Nephron progenitor cell (in vitro differentiated cells): ENCODE measurements around the gene KIF21A.
A peak's percentile ranks its signal among the peaks of the same experiment; 100 is the strongest.

ENCODE experiments used
- DNase-seq: peaks from one replicate; pipeline ENCODE4 v3.0.0; 2021
- H3K27ac Mint-ChIP-seq: 2 replicates; pipeline ENCODE4 v1.8.0; 2021; ENCODE audit warnings: mild to moderate bottlenecking, moderate library complexity, mixed read lengths
- H3K27me3 Mint-ChIP-seq: 2 replicates; pipeline ENCODE4 v1.8.0; 2021; ENCODE audit warnings: mild to moderate bottlenecking, low read depth, mixed read lengths; ENCODE audit not compliant: poor library complexity
- H3K36me3 Mint-ChIP-seq: 2 replicates; pipeline ENCODE4 v1.8.0; 2021; ENCODE audit warnings: low read depth, mixed read lengths
- H3K4me1 Mint-ChIP-seq: 2 replicates; pipeline ENCODE4 v1.8.0; 2021; ENCODE audit warnings: mixed read lengths
- H3K4me3 Mint-ChIP-seq: 2 replicates; pipeline ENCODE4 v1.8.0; 2021; ENCODE audit warnings: mild to moderate bottlenecking, moderate library complexity, mixed read lengths
- H3K9me3 Mint-ChIP-seq: 2 replicates; pipeline ENCODE4 v1.8.0; 2021; ENCODE audit warnings: mild to moderate bottlenecking, moderate library complexity, mixed read lengths
- TF ChIP-seq, protein P1 (sequence below): fragments of 200-600 bp; sonication (generic); IDR thresholded peaks from 2 replicates; pipeline ENCODE4 v1.5.0; 2021; ENCODE audit warnings: antibody characterized with exemption

Gene KIF21A

DNA sequence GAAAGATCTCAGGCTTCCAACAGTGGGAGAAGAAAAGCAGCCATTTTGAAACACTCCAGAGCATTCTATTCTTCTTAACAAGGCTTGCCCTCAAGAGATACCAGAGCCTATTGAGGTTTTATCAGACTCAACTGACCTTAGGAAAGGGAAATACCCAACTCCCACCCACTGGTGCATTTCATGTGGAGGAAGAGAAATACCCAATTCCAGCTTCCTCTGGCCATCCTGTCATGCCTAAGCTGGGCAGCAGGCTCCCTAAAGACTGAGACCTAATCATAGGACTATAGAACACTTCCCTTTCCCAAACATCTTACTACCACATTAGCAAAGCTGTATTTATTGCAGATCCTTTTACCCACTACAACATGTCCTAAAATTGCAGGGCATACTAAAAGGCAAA, 164.5 kb downstream of the KIF21A start:
- TF ChIP-seq, protein P1, sequence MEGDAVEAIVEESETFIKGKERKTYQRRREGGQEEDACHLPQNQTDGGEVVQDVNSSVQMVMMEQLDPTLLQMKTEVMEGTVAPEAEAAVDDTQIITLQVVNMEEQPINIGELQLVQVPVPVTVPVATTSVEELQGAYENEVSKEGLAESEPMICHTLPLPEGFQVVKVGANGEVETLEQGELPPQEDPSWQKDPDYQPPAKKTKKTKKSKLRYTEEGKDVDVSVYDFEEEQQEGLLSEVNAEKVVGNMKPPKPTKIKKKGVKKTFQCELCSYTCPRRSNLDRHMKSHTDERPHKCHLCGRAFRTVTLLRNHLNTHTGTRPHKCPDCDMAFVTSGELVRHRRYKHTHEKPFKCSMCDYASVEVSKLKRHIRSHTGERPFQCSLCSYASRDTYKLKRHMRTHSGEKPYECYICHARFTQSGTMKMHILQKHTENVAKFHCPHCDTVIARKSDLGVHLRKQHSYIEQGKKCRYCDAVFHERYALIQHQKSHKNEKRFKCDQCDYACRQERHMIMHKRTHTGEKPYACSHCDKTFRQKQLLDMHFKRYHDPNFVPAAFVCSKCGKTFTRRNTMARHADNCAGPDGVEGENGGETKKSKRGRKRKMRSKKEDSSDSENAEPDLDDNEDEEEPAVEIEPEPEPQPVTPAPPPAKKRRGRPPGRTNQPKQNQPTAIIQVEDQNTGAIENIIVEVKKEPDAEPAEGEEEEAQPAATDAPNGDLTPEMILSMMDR: no peak
- Mint-ChIP-seq H3K27me3 (no peaks in the 10 kb centered on the region), H3K36me3 (no peaks in the 10 kb centered on the region), H3K4me1 (peaks cover under 1% of the 10 kb centered on the region), H3K27ac (no peak overlapping the region), H3K4me3 (no peak overlapping the region), H3K9me3 (peaks cover 13% of the 10 kb centered on the region)
- no peak for DNase-seq

GRCh38 chr12:39277416-39277815, 165.5 kb downstream of the KIF21A start:
- Mint-ChIP-seq H3K27me3 (no peaks in the 10 kb centered on the region), H3K4me1 (peaks cover 6% of the 10 kb centered on the region), H3K4me3 (no peak overlapping the region), H3K36me3 (no peaks in the 10 kb centered on the region), H3K27ac (no peak overlapping the region), H3K9me3 (peaks cover 10% of the 10 kb centered on the region)
- no peak for DNase-seq
- TF ChIP-seq, protein P1: no peak

- Mint-ChIP-seq H3K4me3 (no peak overlapping the region), H3K27me3 (no peaks in the 10 kb centered on the region), H3K9me3 (peaks cover 1% of the 10 kb centered on the region), H3K36me3 (no peaks in the 10 kb centered on the region), H3K4me1 (peaks cover 6% of the 10 kb centered on the region), H3K27ac (no peak overlapping the region)
- TF ChIP-seq, protein P1: no peak
- no peak for DNase-seq
These were observed 167.1 kb downstream of the KIF21A start for GRCh38 chr12:39275846-39276245.

DNA sequence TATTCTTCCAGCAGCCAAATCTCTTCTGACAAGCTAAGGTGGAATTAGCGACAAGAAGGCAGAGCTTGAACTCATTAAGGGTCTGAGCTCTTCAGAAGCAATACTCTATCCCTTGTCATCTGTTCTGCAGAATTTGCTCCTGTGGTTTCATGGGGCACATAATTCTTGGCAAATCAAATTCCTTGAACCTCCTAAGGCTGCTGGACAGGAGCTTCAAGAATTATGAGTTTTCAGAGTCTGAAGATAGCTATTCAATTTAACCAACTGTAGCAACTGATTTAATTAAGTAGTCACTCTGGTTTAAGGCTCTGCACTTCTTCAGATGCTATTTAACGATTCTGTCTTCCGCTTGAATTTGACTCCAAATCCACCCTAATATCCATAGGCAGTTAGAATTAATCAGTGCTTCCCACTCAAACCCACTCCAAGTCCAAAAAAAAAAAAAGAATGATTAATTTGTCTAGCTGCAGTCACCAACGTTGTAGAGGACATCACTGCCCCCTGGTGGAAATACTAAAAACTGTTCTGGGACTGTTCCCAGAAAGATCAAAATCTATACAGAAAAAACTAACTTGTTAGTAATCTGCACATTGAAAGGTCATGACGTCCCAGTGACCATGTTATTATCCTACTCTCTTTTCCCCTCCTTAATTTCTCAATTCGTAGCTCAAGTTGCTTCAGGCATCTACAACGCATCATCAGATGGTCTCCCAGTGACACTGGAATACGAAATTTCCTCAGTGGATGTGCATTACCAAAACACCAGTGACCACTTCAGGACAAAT, 169.9 kb downstream of the KIF21A start:
- Mint-ChIP-seq H3K4me1 (peaks cover 11% of the 10 kb centered on the region), H3K4me3 (no peak overlapping the region), H3K27ac (no peak overlapping the region), H3K27me3 (no peaks in the 10 kb centered on the region), H3K36me3 (no peaks in the 10 kb centered on the region), H3K9me3 (no peaks in the 10 kb centered on the region)
- TF ChIP-seq, protein P1: peak; percentile 71
- peak; percentile 44 for DNase-seq

DNA sequence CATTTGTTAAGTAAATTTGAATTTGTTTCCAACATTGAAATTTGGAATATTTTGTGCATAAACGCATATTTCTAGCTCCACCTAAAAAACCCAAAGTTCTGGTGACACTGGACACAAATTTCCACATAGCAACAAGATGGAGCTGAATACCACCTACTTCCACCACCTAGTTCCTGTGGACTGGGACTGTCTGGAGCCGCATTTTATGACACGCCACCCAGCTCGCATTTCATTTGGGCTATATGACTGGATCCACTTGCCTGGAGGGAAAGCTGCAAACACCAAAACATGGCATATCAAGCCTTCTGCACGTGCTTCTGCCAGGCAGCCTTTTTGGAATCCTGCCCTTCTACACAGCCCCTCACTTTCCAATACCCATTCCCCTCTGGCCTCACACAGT, 173.4 kb downstream of the KIF21A start:
- Mint-ChIP-seq H3K27me3 (no peaks in the 10 kb centered on the region), H3K27ac (no peak overlapping the region), H3K4me3 (no peak overlapping the region), H3K4me1 (peaks cover 11% of the 10 kb centered on the region), H3K9me3 (peaks cover 6% of the 10 kb centered on the region), H3K36me3 (no peaks in the 10 kb centered on the region)
- TF ChIP-seq, protein P1: no peak
- DNase-seq: no peak

DNA sequence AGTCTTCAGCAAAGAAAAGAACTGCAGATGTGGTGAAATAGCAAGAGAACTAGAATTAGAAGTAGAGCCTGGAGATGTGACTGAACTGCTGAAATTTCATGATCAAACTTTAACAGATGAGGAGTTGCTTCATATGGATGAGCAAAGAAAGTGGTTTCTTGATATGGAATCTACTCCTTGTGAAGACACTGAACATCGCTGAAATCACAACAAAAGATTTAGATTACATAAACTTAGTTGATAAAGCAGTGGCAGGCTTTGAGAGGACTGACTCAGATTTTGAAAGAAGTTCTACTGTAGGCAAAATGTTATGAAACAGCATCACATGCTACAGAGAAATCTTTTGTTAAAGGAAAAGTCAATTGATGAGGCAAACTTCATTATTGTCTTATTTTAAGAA, 175.0 kb downstream of the KIF21A start:
- TF ChIP-seq, protein P1: no peak
- Mint-ChIP-seq H3K4me3 (no peak overlapping the region), H3K36me3 (no peaks in the 10 kb centered on the region), H3K27ac (no peak overlapping the region), H3K4me1 (peaks cover 5% of the 10 kb centered on the region), H3K9me3 (peaks cover 19% of the 10 kb centered on the region), H3K27me3 (no peaks in the 10 kb centered on the region)
- no peak for DNase-seq
